ENCODE data around the gene UTS2. TPM values are rescaled to one million over a fixed set of nuclear protein-coding genes. Genes with fewer than 3 reads are reported as not detected.

UTS2 gene
- total RNA-seq, 1 experiment from 2014 or later: not detected

GRCh38 chr1:7861452-7861851 is 8.6 kb upstream of the UTS2 start (continued):
- TF ChIP-seq ZNF281 (CRISPR knock-in tag; IDR thresholded peaks at IDR 0.05) (no peak), ZNF263 (CRISPR knock-in tag; IDR thresholded peaks at IDR 0.05; ENCODE audit: low read depth) (no peak), ZSCAN18 (CRISPR knock-in tag; IDR thresholded peaks at IDR 0.05) (no peak), NR1H2 (CRISPR knock-in tag; IDR thresholded peaks at IDR 0.05) (no peak), ZNF396 (CRISPR knock-in tag; IDR thresholded peaks at IDR 0.05; ENCODE audit: borderline replicate concordance) (no peak), ELF4 (CRISPR knock-in tag; IDR thresholded peaks at IDR 0.05; ENCODE audit: low read depth) (no peak), FOXJ3 (CRISPR knock-in tag; IDR thresholded peaks at IDR 0.05; ENCODE audit: borderline replicate concordance) (no peak)

- ChIA-PET POLR2A (no interaction called here), CTCF (no interaction called here)
- no peak overlapping the region for H3K4me3 Mint-ChIP-seq
- no peaks in the 10 kb centered on the region for H3K27me3 Mint-ChIP-seq (ENCODE audit: low read depth)
- H3K9me3 Mint-ChIP-seq: no peaks in the 10 kb centered on the region; the same call in 1 of the 2 replicates
- DNase-seq (ENCODE audit: low spot score): no peak
- ATAC-seq: no peak
- TF ChIP-seq NFYB (CRISPR knock-in tag; conservative IDR thresholded peaks at IDR 0.05; ENCODE audit: low read depth): no peak
- TF ChIP-seq NR2C2 (CRISPR knock-in tag; IDR thresholded peaks at IDR 0.05): no peak
- TF ChIP-seq MLX (CRISPR knock-in tag; IDR thresholded peaks at IDR 0.05): no peak
- TF ChIP-seq USF2 (CRISPR knock-in tag; IDR thresholded peaks at IDR 0.05): no peak
- TF ChIP-seq JUN (CRISPR knock-in tag; IDR thresholded peaks at IDR 0.05): no peak
- TF ChIP-seq OVOL2 (CRISPR knock-in tag; IDR thresholded peaks at IDR 0.05; ENCODE audit: borderline replicate concordance): no peak
- TF ChIP-seq, protein P1, sequence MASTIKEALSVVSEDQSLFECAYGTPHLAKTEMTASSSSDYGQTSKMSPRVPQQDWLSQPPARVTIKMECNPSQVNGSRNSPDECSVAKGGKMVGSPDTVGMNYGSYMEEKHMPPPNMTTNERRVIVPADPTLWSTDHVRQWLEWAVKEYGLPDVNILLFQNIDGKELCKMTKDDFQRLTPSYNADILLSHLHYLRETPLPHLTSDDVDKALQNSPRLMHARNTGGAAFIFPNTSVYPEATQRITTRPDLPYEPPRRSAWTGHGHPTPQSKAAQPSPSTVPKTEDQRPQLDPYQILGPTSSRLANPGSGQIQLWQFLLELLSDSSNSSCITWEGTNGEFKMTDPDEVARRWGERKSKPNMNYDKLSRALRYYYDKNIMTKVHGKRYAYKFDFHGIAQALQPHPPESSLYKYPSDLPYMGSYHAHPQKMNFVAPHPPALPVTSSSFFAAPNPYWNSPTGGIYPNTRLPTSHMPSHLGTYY (CRISPR knock-in tag; IDR thresholded peaks at IDR 0.05): no peak
- no peak for TF ChIP-seq GTF2I (CRISPR knock-in tag; conservative IDR thresholded peaks at IDR 0.05)
- TF ChIP-seq HMGA2 (CRISPR knock-in tag; IDR thresholded peaks at IDR 0.05): no peak
- no peak for TF ChIP-seq CREM (CRISPR knock-in tag; IDR thresholded peaks at IDR 0.05)
- no peaks in the 10 kb centered on the region for H3K36me3 Mint-ChIP-seq
- H3K4me1 Mint-ChIP-seq: peaks cover 5% of the 10 kb centered on the region
- no peak overlapping the region for H3K27ac Mint-ChIP-seq
Observed at GRCh38 chr1:7860130-7860529, 7.3 kb upstream of the UTS2 start.

GRCh38 chr1:7859406-7859805 is 6.5 kb upstream of the UTS2 start:
- no peak overlapping the region for H3K27ac Mint-ChIP-seq

More at GRCh38 chr1:7859406-7859805, 6.5 kb upstream of the UTS2 start:
- no peaks in the 10 kb centered on the region for H3K36me3 Mint-ChIP-seq
- ChIA-PET POLR2A (no interaction called here), CTCF (no interaction called here)
- H3K4me1 Mint-ChIP-seq: peaks cover 5% of the 10 kb centered on the region
- H3K9me3 Mint-ChIP-seq: no peaks in the 10 kb centered on the region; the same call in 1 of the 2 replicates
- no peak overlapping the region for H3K4me3 Mint-ChIP-seq
- ATAC-seq: no peak
- DNase-seq (ENCODE audit: low spot score): no peak
- no peaks in the 10 kb centered on the region for H3K27me3 Mint-ChIP-seq (ENCODE audit: low read depth)
- TF ChIP-seq NR2C2 (CRISPR knock-in tag; IDR thresholded peaks at IDR 0.05): no peak
- 0 out of 2 replicates have a peak, but pooled peaks have one; percentile 22 for TF ChIP-seq GTF2I (CRISPR knock-in tag; conservative IDR thresholded peaks at IDR 0.05)
- no peak for TF ChIP-seq KAT7 (CRISPR knock-in tag; IDR thresholded peaks at IDR 0.05; ENCODE audit: borderline replicate concordance)
- TF ChIP-seq CBFB (CRISPR knock-in tag; IDR thresholded peaks at IDR 0.05; ENCODE audit: low read depth): no peak
- no peak for TF ChIP-seq CREM (CRISPR knock-in tag; IDR thresholded peaks at IDR 0.05)
- no peak for TF ChIP-seq TEAD1 (CRISPR knock-in tag; IDR thresholded peaks at IDR 0.05)

Data from WTC11 (cell line).